GM12875 (cell line): Measurements from ENCODE around the gene MEN1.

ENCODE experiments used
- H3K4me3 ChIP-seq: one replicate; pipeline ENCODE4 v1.5.1; 2011; ENCODE audit warnings: low read depth, low read length, control low read depth
- CTCF ChIP-seq: IDR thresholded peaks from 2 replicates; pipeline ENCODE4 v1.5.1; 2011; ENCODE audit warnings: low read depth, mild to moderate bottlenecking, control low read depth, inconsistent platforms, low read length, moderate library complexity, borderline replicate concordance; ENCODE audit not compliant: insufficient read depth

Gene MEN1

GRCh38 chr11:64796757-64797541, 13.4 kb downstream of the MEN1 start:
- TF ChIP-seq CTCF = no peak
- H3K4me3 ChIP-seq = no peak overlapping the region

GRCh38 chr11:64796047-64796756, 14.1 kb downstream of the MEN1 start:
- no peak overlapping the region for H3K4me3 ChIP-seq
- TF ChIP-seq CTCF = no peak

GRCh38 chr11:64794526-64794925, 15.8 kb downstream of the MEN1 start:
- H3K4me3 ChIP-seq = no peak overlapping the region
- TF ChIP-seq CTCF = no peak

- H3K4me3 ChIP-seq = no peak overlapping the region
- no peak for TF ChIP-seq CTCF
Measured at GRCh38 chr11:64793271-64794160, 16.8 kb downstream of the MEN1 start.

- H3K4me3 ChIP-seq = no peak overlapping the region
- no peak for TF ChIP-seq CTCF
Measured at GRCh38 chr11:64792482-64792881, 17.9 kb downstream of the MEN1 start.

GRCh38 chr11:64791781-64792291, 18.5 kb downstream of the MEN1 start:
- TF ChIP-seq CTCF = no peak

More at GRCh38 chr11:64791781-64792291, 18.5 kb downstream of the MEN1 start:
- H3K4me3 ChIP-seq = no peak overlapping the region
